K562 (cell line): ENCODE results near the gene KCTD3. TPM values are rescaled to one million over a fixed set of nuclear protein-coding genes. Genes with fewer than 3 reads are reported as not detected.

Experiments used
- ATAC-seq: fragments of 200-7000 bp; cut with Tn5 transposase; 3 replicates; pipeline ENCODE4 v1.9.1; 2020; ENCODE audit warnings: moderate library complexity
- BruUV-seq: library from RNA; stranded (reverse); fragments of 400-500 nt; replicated peaks from 2 replicates; lab custom pipeline; 2021; lab: Mats Ljungman, UMichigan
- CTCF ChIA-PET: fragments of 300-600 bp; formaldehyde crosslinking; extraction: SDS; loops from one replicate; lab custom pipeline; 2021; ENCODE audit warnings: low intra/inter-chr PET ratio; lab: Yijun Ruan, JAX
- POLR2A ChIA-PET: fragments of 300-600, 350-650 bp; sonication (Branson Sonifier 250); formaldehyde crosslinking; extraction: SDS; loops from one replicate; lab custom pipeline; 2021; ENCODE audit warnings: antibody characterized with exemption, inconsistent platforms; lab: Yijun Ruan, JAX
- DNase-seq, 4 experiments: peaks; one replicate each; pipeline versions ENCODE4 v3.0.0 to v3.0.0-alpha.2; 2011 to 2018; ENCODE audit warnings: low spot score in 3 of 4, mixed read lengths in 3 of 4; ENCODE audit errors: extremely low read depth in 1 of 4
- FAIRE-seq: peaks from 2 replicates; lab custom pipeline; 2011; peaks lifted over from hg19 to GRCh38; lab: Jason Lieb, UNC
- H2AFZ ChIP-seq: 2 replicates; pipeline ENCODE4 v1.6.0; 2011; ENCODE audit warnings: low read depth, low read length, control low read depth, inconsistent platforms
- H3K27ac ChIP-seq: fragments of 200-600 bp; 3 replicates; pipeline ENCODE4 v1.8.0; 2011; ENCODE audit warnings: low read depth, mild to moderate bottlenecking, control low read depth, inconsistent platforms, low read length, moderate library complexity, mixed read lengths; ENCODE audit errors: extremely low read depth
- H3K27me3 ChIP-seq, 2 experiments: fragments of 300-600 bp in 1 of 2; 2 replicates in 1 of 2; 3 replicates in 1 of 2; pipeline versions ENCODE4 v1.6.0 to v1.8.0; 2011; ENCODE audit warnings: inconsistent platforms in 2 of 2, low read length in 2 of 2, mild to moderate bottlenecking in 1 of 2, mixed read lengths in 1 of 2, moderate library complexity in 1 of 2; ENCODE audit not compliant: control insufficient read depth in 2 of 2, insufficient read depth in 2 of 2
- H3K36me3 ChIP-seq: fragments of 300-600 bp; 3 replicates; pipeline ENCODE4 v1.8.0; 2011; ENCODE audit warnings: mild to moderate bottlenecking, low read length, inconsistent platforms; ENCODE audit not compliant: control insufficient read depth, insufficient read depth
- H3K4me1 ChIP-seq, 2 experiments: fragments of 200-600 bp in 1 of 2; replicated peaks in 1 of 2; 2 replicates in 1 of 2; 3 replicates in 1 of 2; pipeline versions ENCODE4 v1.5.1 to v1.8.0; 2011; ENCODE audit warnings: inconsistent platforms in 2 of 2, low read length in 2 of 2, mild to moderate bottlenecking in 1 of 2, mixed read lengths in 1 of 2, moderate library complexity in 1 of 2; ENCODE audit not compliant: control insufficient read depth in 2 of 2, insufficient read depth in 2 of 2
- H3K4me2 ChIP-seq: 2 replicates; pipeline ENCODE4 v1.6.1; 2011; ENCODE audit warnings: low read length, control low read depth, inconsistent platforms, mixed read lengths; ENCODE audit not compliant: insufficient read depth
- H3K4me3 ChIP-seq: fragments of 200-600 bp; sonication (generic), shearing (Covaris generic); 2 replicates; pipeline ENCODE4 v1.5.1; 2016; ENCODE audit warnings: control low read depth, inconsistent platforms
- H3K79me2 ChIP-seq: fragments of 200-600 bp; 3 replicates; pipeline ENCODE4 v1.8.0; 2011; ENCODE audit warnings: low read length, inconsistent platforms; ENCODE audit not compliant: control insufficient read depth, insufficient read depth
- H3K9ac ChIP-seq, 2 experiments: 2 replicates each; pipeline versions ENCODE4 v1.6.0 to v1.6.1; 2011; ENCODE audit warnings: low read depth in 2 of 2, low read length in 2 of 2, control low read depth in 1 of 2, inconsistent platforms in 1 of 2, mild to moderate bottlenecking in 1 of 2, mixed read lengths in 1 of 2; ENCODE audit not compliant: insufficient read depth in 1 of 2
- H3K9me1 ChIP-seq: one replicate; pipeline ENCODE4 v1.6.0; 2011; ENCODE audit warnings: inconsistent platforms, mild to moderate bottlenecking, low read length, moderate library complexity; ENCODE audit not compliant: control insufficient read depth, insufficient read depth
- H3K9me3 ChIP-seq: replicated peaks from 2 replicates; pipeline ENCODE4 v1.5.1; 2011; ENCODE audit warnings: low read depth, low read length, inconsistent platforms; ENCODE audit not compliant: control insufficient read depth, insufficient read depth
- H4K20me1 ChIP-seq: replicated peaks from 2 replicates; pipeline ENCODE4 v1.6.1; 2011; ENCODE audit warnings: low read length, inconsistent platforms, mixed read lengths; ENCODE audit not compliant: control insufficient read depth, insufficient read depth
- C11orf30 ChIP-seq: fragments of 450-650 bp; IDR thresholded peaks from 2 replicates; pipeline ENCODE4 v1.6.1; 2016; ENCODE audit warnings: low read depth, mild to moderate bottlenecking
- CAMTA2 ChIP-seq: fragments of 250-450 bp; sonication (Bioruptor Pico); conservative IDR thresholded peaks from 2 replicates; pipeline ENCODE4 v1.5.1; 2022
- CBFA2T2 ChIP-seq: fragments of 450-650 bp; conservative IDR thresholded peaks from 2 replicates; pipeline ENCODE4 v1.6.1; 2017; ENCODE audit warnings: mild to moderate bottlenecking
- FOXJ3 ChIP-seq: sonication (generic); formaldehyde crosslinking; IDR thresholded peaks from 2 replicates; pipeline ENCODE4 v1.4.0; 2020; ENCODE audit warnings: mild to moderate bottlenecking, missing genetic modification reagents
- GATAD2B ChIP-seq: fragments of 450-650 bp; IDR thresholded peaks from 2 replicates; pipeline ENCODE4 v1.6.1; 2017; ENCODE audit warnings: mild to moderate bottlenecking, borderline replicate concordance
- MAFF ChIP-seq: IDR thresholded peaks from 2 replicates; pipeline ENCODE4 v1.6.1; 2012; ENCODE audit warnings: low read length, improper control_type of control experiment
- MAFG ChIP-seq: fragments of 450-650 bp; conservative IDR thresholded peaks from 2 replicates; pipeline ENCODE4 v1.6.1; 2016; ENCODE audit warnings: missing genetic modification characterization, missing compliant biosample characterization
- SIX5 ChIP-seq, 2 experiments: IDR thresholded peaks; 2 replicates each; pipeline ENCODE4 v1.6.1; 2011; ENCODE audit warnings: low read length in 2 of 2, borderline replicate concordance in 1 of 2, low read depth in 1 of 2, mild to moderate bottlenecking in 1 of 2, moderate library complexity in 1 of 2; ENCODE audit not compliant: insufficient read depth in 1 of 2
- SMARCC2 ChIP-seq: fragments of 450-650 bp; IDR thresholded peaks from 2 replicates; pipeline ENCODE4 v1.6.1; 2017; ENCODE audit warnings: antibody characterized with exemption, moderate library complexity, mild to moderate bottlenecking, low read depth
- SNIP1 ChIP-seq: fragments of 450-650 bp; IDR thresholded peaks from 2 replicates; pipeline ENCODE4 v1.7.1; 2017; ENCODE audit warnings: low read depth, mild to moderate bottlenecking
- ZNF316 ChIP-seq: fragments of 450-650 bp; IDR thresholded peaks from 2 replicates; pipeline ENCODE4 v1.6.1; 2016
- ZNF586 ChIP-seq: fragments of 450-650 bp; formaldehyde crosslinking; conservative IDR thresholded peaks from 2 replicates; pipeline ENCODE4 v1.4.0; 2020; ENCODE audit warnings: mild to moderate bottlenecking, moderate library complexity
- ZNF75A ChIP-seq: fragments of 450-650 bp; formaldehyde crosslinking; IDR thresholded peaks from 2 replicates; pipeline ENCODE4 v1.4.0; 2020; ENCODE audit warnings: mild to moderate bottlenecking
- WGBS: fragments of 100-300 bp; shearing (Covaris generic); methylation state at CpG from one replicate; pipeline ENCODE4 v1.1.6; 2016; ENCODE audit warnings: low coverage, mixed read lengths; ENCODE audit not compliant: insufficient coverage; ENCODE audit errors: missing lambda C conversion rate; 5-methylcytosine and 5-hydroxymethylcytosine counted together
- in situ Hi-C: fragments of 300-500 bp; cut with MboI; formaldehyde crosslinking; loops from 4 replicates; pipeline ENCODE4 v1.15.0; 2018; ENCODE audit warnings: inconsistent platforms, mixed read lengths
- intact Hi-C: fragments of 100-400 bp; cut with micrococcal nuclease; formaldehyde crosslinking; loops from 2 replicates; pipeline ENCODE4 v1.14.2; 2022
- polyA plus RNA-seq, 8 experiments: library from polyadenylated mRNA; depleted of rRNA in 4 of 8; stranded (reverse) in 5 of 8; unstranded in 3 of 8; fragments of >200 nt; fragmentation: Nextera tagmentation in 2 of 8; fragmentation: Illumina TruSeq in 1 of 8; extraction: Ambion mirVana in 2 of 8; extraction: Trizol in 1 of 8; gene quantifications; 2 replicates each; pipeline versions ENCODE4 v1.2.1 to v1.2.3, GENCODE V29; 2011 to 2014; ENCODE audit warnings: inconsistent platforms in 1 of 8, missing spikeins in 1 of 8
- total RNA-seq, 7 experiments: library from RNA; depleted of rRNA in 6 of 7; stranded (reverse); fragments of >200 nt in 6 of 7; fragmentation: Illumina TruSeq in 2 of 7; extraction: Trizol in 2 of 7; gene quantifications; 2 replicates each; pipeline versions ENCODE4 v1.2.1 to v1.2.3, GENCODE V29; 2011 to 2021; ENCODE audit warnings: low replicate concordance in 1 of 7
- TF ChIP-seq, protein P1 (sequence below), 2 experiments: fragments of 450-650 bp; IDR thresholded peaks; 2 replicates each; pipeline ENCODE4 v1.6.1; 2016

KCTD3 gene
- total and polyA plus RNA-seq, 9 of the 15 experiments (the other 6 are each of a cell fraction or from before 2014, with no cell fraction given): 12.8 to 77.1 (median 44.3) TPM

DNA sequence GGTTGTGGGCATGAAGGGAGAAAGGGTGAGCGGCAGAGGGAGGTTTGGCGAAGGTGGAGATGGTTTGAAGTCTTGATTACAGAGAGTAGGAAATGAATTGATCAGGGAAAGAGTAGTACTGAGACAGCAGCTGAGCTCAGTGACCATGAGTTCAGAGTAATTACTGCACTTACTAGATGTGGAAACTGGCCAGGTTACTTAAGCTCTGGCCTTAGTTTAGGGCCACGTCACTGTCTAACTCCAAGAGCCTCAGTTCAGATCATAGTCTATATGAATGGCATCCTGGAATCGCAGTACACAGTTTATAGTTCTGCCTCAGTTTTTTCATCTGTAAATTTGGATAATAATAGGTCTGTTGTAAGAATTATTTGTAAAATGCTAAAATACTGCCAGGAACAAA, 78.1 kb downstream of the KCTD3 start (continued):
- no peak for TF ChIP-seq GATAD2B
- no peak for TF ChIP-seq SIX5 (IDR thresholded peaks at IDR 0.05; ENCODE audit: borderline replicate concordance in 1 of 2, insufficient read depth in 1 of 2, low read depth in 1 of 2, low read length in 2 of 2)
- TF ChIP-seq CBFA2T2: no peak
- TF ChIP-seq, protein P1, sequence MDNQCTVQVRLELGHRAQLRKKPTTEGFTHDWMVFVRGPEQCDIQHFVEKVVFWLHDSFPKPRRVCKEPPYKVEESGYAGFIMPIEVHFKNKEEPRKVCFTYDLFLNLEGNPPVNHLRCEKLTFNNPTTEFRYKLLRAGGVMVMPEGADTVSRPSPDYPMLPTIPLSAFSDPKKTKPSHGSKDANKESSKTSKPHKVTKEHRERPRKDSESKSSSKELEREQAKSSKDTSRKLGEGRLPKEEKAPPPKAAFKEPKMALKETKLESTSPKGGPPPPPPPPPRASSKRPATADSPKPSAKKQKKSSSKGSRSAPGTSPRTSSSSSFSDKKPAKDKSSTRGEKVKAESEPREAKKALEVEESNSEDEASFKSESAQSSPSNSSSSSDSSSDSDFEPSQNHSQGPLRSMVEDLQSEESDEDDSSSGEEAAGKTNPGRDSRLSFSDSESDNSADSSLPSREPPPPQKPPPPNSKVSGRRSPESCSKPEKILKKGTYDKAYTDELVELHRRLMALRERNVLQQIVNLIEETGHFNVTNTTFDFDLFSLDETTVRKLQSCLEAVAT (IDR thresholded peaks at IDR 0.05): no peak
- TF ChIP-seq SNIP1: no peak
- TF ChIP-seq SMARCC2: no peak
- no peak for TF ChIP-seq FOXJ3
- TF ChIP-seq ZNF75A (CRISPR knock-in tag): no peak

DNA sequence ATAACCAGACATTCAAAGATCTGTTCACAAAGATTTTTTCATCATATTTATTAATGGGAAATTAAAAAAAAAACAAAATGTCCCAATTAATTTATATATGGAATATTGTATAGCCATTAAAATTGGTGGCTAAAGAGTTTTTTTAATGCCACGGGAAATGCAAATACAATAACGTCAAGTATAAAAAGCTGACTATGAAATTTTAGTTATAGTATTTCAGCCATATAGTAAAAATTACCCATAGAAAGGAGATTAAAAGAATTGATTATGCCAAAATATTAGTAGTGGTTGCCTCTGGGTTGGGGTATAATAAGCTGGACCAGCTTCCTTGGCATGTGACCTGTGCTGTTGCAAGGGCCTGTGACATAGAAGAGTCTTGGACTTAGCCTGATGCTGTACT, 78.8 kb downstream of the KCTD3 start:
- Histone ChIP-seq H3K4me1 (no peaks in the 10 kb centered on the region), H4K20me1 (no peaks in the 10 kb centered on the region), H3K27ac (no peak overlapping the region), H3K36me3 (no peaks in the 10 kb centered on the region), H3K4me2 (no peak overlapping the region), H2AFZ (no peak overlapping the region), H3K79me2 (no peaks in the 10 kb centered on the region), H3K4me3 (no peak overlapping the region), H3K9me1 (no peaks in the 10 kb centered on the region), H3K9me3 (no peaks in the 10 kb centered on the region), H3K9ac (no peak overlapping the region), H3K27me3 (no peaks in the 10 kb centered on the region)
- FAIRE-seq (no peak), DNase-seq (no peak), ATAC-seq (no peak)
- in situ Hi-C loops: no loop called here
- ChIA-PET POLR2A (no interaction called here), CTCF (no interaction called here)
- WGBS: 12% methylated on average over 2 of the region's 2 CpGs
- no TSS peak for BruUV-seq
- TF ChIP-seq MAFG (tag): 0 out of 2 replicates have a peak, but pooled peaks have one; percentile 6
- TF ChIP-seq CAMTA2 (CRISPR knock-in tag): no peak
- TF ChIP-seq ZNF586: no peak
- peak; percentile 14; the same call in 1 of the 2 replicates for TF ChIP-seq MAFF
- peak; percentile 32; the same call in 1 of the 2 replicates for TF ChIP-seq C11orf30
- TF ChIP-seq ZNF316: peak; percentile 81
- intact Hi-C loops: no loop called here
